SK-N-MC (cell line): ENCODE results near the gene TMEM213.

Experiments used
- DNase-seq: peaks from one replicate; pipeline ENCODE4 v3.0.0-alpha.2; 2011; ENCODE audit warnings: low read depth, low spot score
- H3K27ac ChIP-seq: fragments of 200-600 bp; sonication (generic); 2 replicates; pipeline ENCODE4 v1.5.1; 2016; ENCODE audit warnings: mixed run types
- H3K36me3 ChIP-seq: fragments of 200-600 bp; sonication (generic); 2 replicates; pipeline ENCODE4 v1.6.1; 2017; ENCODE audit warnings: antibody characterized with exemption, low read length, mixed read lengths; ENCODE audit not compliant: insufficient read depth
- H3K4me3 ChIP-seq: fragments of 200-600 bp; sonication (generic); 2 replicates; pipeline ENCODE4 v1.5.1; 2016
- H3K9ac ChIP-seq: fragments of 200-600 bp; sonication (generic); 2 replicates; pipeline ENCODE4 v1.8.0; 2017; ENCODE audit warnings: mixed run types, mixed read lengths; ENCODE audit not compliant: insufficient read length
- H3K9me3 ChIP-seq: fragments of 200-600 bp; sonication (generic); 2 replicates; pipeline ENCODE4 v1.6.1; 2017; ENCODE audit warnings: low read depth, mild to moderate bottlenecking, antibody characterized with exemption, low read length, moderate library complexity, mixed read lengths
- EZH2 ChIP-seq: fragments of 200-600 bp; sonication (generic); IDR thresholded peaks from one replicate; pipeline ENCODE4 v1.6.1; 2017; ENCODE audit warnings: antibody characterized with exemption
- FOXP2 ChIP-seq: optimal IDR thresholded peaks from 2 replicates; pipeline ENCODE3; 2011; ENCODE audit warnings: mild to moderate bottlenecking, moderate library complexity; ENCODE audit not compliant: insufficient read depth; ENCODE audit errors: extremely low read length, control extremely low read depth
- POLR2AphosphoS5 ChIP-seq: IDR thresholded peaks from 2 replicates; pipeline ENCODE4 v1.6.1; 2012; ENCODE audit warnings: mild to moderate bottlenecking, low read depth, low read length, borderline replicate concordance

TMEM213 gene

GRCh38 chr7:138845711-138846110 is 47.9 kb downstream of the TMEM213 start:
- no peak for TF ChIP-seq POLR2AphosphoS5
- TF ChIP-seq FOXP2, result no peak
- TF ChIP-seq EZH2, result no peak
- H3K9me3 ChIP-seq, result no peaks in the 10 kb centered on the region
- no peak overlapping the region for H3K27ac ChIP-seq
- no peaks in the 10 kb centered on the region for H3K36me3 ChIP-seq
- no peak overlapping the region for H3K9ac ChIP-seq
- DNase-seq, result no peak
- H3K4me3 ChIP-seq, result no peak overlapping the region

- no peak overlapping the region for H3K9ac ChIP-seq
- no peak for DNase-seq
- H3K27ac ChIP-seq, result no peak overlapping the region
- TF ChIP-seq POLR2AphosphoS5 (no peak), EZH2 (no peak), FOXP2 (no peak)
- no peaks in the 10 kb centered on the region for H3K36me3 ChIP-seq
- H3K4me3 ChIP-seq, result no peak overlapping the region
- no peaks in the 10 kb centered on the region for H3K9me3 ChIP-seq
Measured at GRCh38 chr7:138848056-138848980, 50.5 kb downstream of the TMEM213 start.

GRCh38 chr7:138849701-138850100 is 51.9 kb downstream of the TMEM213 start:
- no peak for DNase-seq
- no peaks in the 10 kb centered on the region for H3K36me3 ChIP-seq
- no peak overlapping the region for H3K9ac ChIP-seq
- no peak overlapping the region for H3K4me3 ChIP-seq
- no peak for TF ChIP-seq FOXP2
- TF ChIP-seq POLR2AphosphoS5, result no peak
- no peak for TF ChIP-seq EZH2
- no peak overlapping the region for H3K27ac ChIP-seq
- no peaks in the 10 kb centered on the region for H3K9me3 ChIP-seq

- no peak overlapping the region for H3K27ac ChIP-seq
Measured at GRCh38 chr7:138852469-138852868, 54.7 kb downstream of the TMEM213 start.

GRCh38 chr7:138853448-138853847 is 55.7 kb downstream of the TMEM213 start:
- H3K4me3 ChIP-seq, result no peak overlapping the region
- H3K9ac ChIP-seq, result no peak overlapping the region
- no peaks in the 10 kb centered on the region for H3K36me3 ChIP-seq
- no peaks in the 10 kb centered on the region for H3K9me3 ChIP-seq
- no peak overlapping the region for H3K27ac ChIP-seq
- TF ChIP-seq POLR2AphosphoS5 (no peak), FOXP2 (no peak), EZH2 (no peak)
- DNase-seq, result no peak

More at GRCh38 chr7:138852469-138852868, 54.7 kb downstream of the TMEM213 start:
- H3K9ac ChIP-seq, result no peak overlapping the region
- no peak for DNase-seq
- no peaks in the 10 kb centered on the region for H3K36me3 ChIP-seq
- TF ChIP-seq EZH2 (no peak), POLR2AphosphoS5 (no peak), FOXP2 (no peak)
- no peak overlapping the region for H3K4me3 ChIP-seq
- no peaks in the 10 kb centered on the region for H3K9me3 ChIP-seq

- Histone ChIP-seq H3K36me3 (no peaks in the 10 kb centered on the region), H3K4me3 (no peak overlapping the region), H3K9me3 (no peaks in the 10 kb centered on the region), H3K9ac (no peak overlapping the region), H3K27ac (no peak overlapping the region)
- TF ChIP-seq POLR2AphosphoS5 (no peak), EZH2 (no peak), FOXP2 (no peak)
- DNase-seq, result no peak
Measured at GRCh38 chr7:138854115-138854645, 56.4 kb downstream of the TMEM213 start.

GRCh38 chr7:138857728-138858127 is 59.9 kb downstream of the TMEM213 start:
- no peaks in the 10 kb centered on the region for H3K36me3 ChIP-seq
- DNase-seq, result no peak
- H3K4me3 ChIP-seq, result no peak overlapping the region
- H3K9ac ChIP-seq, result no peak overlapping the region
- no peaks in the 10 kb centered on the region for H3K9me3 ChIP-seq
- no peak overlapping the region for H3K27ac ChIP-seq
- no peak for TF ChIP-seq POLR2AphosphoS5
- TF ChIP-seq FOXP2, result no peak
- no peak for TF ChIP-seq EZH2

GRCh38 chr7:138861051-138861450 is 63.3 kb downstream of the TMEM213 start:
- no peaks in the 10 kb centered on the region for H3K9me3 ChIP-seq
- H3K4me3 ChIP-seq, result no peak overlapping the region
- no peaks in the 10 kb centered on the region for H3K36me3 ChIP-seq
- no peak for TF ChIP-seq FOXP2
- no peak for TF ChIP-seq POLR2AphosphoS5
- TF ChIP-seq EZH2, result no peak
- no peak overlapping the region for H3K27ac ChIP-seq
- H3K9ac ChIP-seq, result no peak overlapping the region
- no peak for DNase-seq

- Histone ChIP-seq H3K4me3 (no peak overlapping the region), H3K9ac (no peak overlapping the region), H3K27ac (no peak overlapping the region), H3K36me3 (no peaks in the 10 kb centered on the region), H3K9me3 (no peaks in the 10 kb centered on the region)
- TF ChIP-seq POLR2AphosphoS5, result no peak
- DNase-seq, result no peak
Measured at GRCh38 chr7:138863931-138864330, 66.1 kb downstream of the TMEM213 start.
